Loucy (cell line): Measurements from ENCODE around the gene AAMDC.

Experiments used
- H2AFZ ChIP-seq: fragments of 200-600 bp; sonication (generic); 2 replicates; pipeline ENCODE4 v1.6.0; 2016; ENCODE audit warnings: antibody characterized with exemption, mild to moderate bottlenecking, low read length, moderate library complexity
- H3F3A ChIP-seq: fragments of 200-600 bp; 2 replicates; pipeline ENCODE4 v1.6.0; 2016; ENCODE audit warnings: antibody characterized with exemption, low read depth, mild to moderate bottlenecking
- H3K27me3 ChIP-seq: fragments of 200-600 bp; sonication (generic); 2 replicates; pipeline ENCODE4 v1.6.1; 2014; ENCODE audit warnings: low read length, mild to moderate bottlenecking; ENCODE audit not compliant: insufficient read depth, poor library complexity, severe bottlenecking
- H3K36me3 ChIP-seq: fragments of 200-600 bp; sonication (generic); 2 replicates; pipeline ENCODE4 v1.6.1; 2016; ENCODE audit warnings: low read length; ENCODE audit not compliant: insufficient read depth
- H3K4me1 ChIP-seq: fragments of 200-600 bp; sonication (generic); 2 replicates; pipeline ENCODE4 v1.5.1; 2014; ENCODE audit warnings: low read length, mild to moderate bottlenecking; ENCODE audit not compliant: insufficient read depth, poor library complexity, severe bottlenecking
- H3K4me2 ChIP-seq: fragments of 200-600 bp; sonication (generic); 2 replicates; pipeline ENCODE4 v1.6.0; 2014; ENCODE audit warnings: antibody characterized with exemption, low read length, low read depth, mild to moderate bottlenecking; ENCODE audit not compliant: poor library complexity, severe bottlenecking
- H3K4me3 ChIP-seq: fragments of 200-600 bp; sonication (generic); 2 replicates; pipeline ENCODE4 v1.5.1; 2014; ENCODE audit warnings: low read length, mild to moderate bottlenecking, mixed read lengths; ENCODE audit not compliant: poor library complexity, severe bottlenecking
- H3K79me2 ChIP-seq: fragments of 200-600 bp; sonication (generic); 2 replicates; pipeline ENCODE4 v1.6.1; 2014; ENCODE audit warnings: low read length; ENCODE audit not compliant: insufficient read depth
- H3K9ac ChIP-seq: fragments of 200-600 bp; sonication (generic); 2 replicates; pipeline ENCODE4 v1.6.0; 2014; ENCODE audit warnings: mild to moderate bottlenecking, low read depth, low read length, moderate library complexity; ENCODE audit not compliant: poor library complexity, severe bottlenecking
- H3K9me2 ChIP-seq: fragments of 200-600 bp; sonication (generic); replicated peaks from 2 replicates; pipeline ENCODE4 v1.6.1; 2016; ENCODE audit warnings: low read depth, low read length, mixed read lengths
- H3K9me3 ChIP-seq: fragments of 200-600 bp; sonication (generic); 2 replicates; pipeline ENCODE4 v1.6.1; 2014; ENCODE audit warnings: mild to moderate bottlenecking, antibody characterized with exemption, low read length, low read depth; ENCODE audit not compliant: insufficient read depth
- H4K20me1 ChIP-seq: fragments of 200-600 bp; sonication (generic); 2 replicates; pipeline ENCODE4 v1.6.0; 2014; ENCODE audit warnings: antibody characterized with exemption, low read length, mild to moderate bottlenecking; ENCODE audit not compliant: insufficient read depth, poor library complexity, severe bottlenecking
- EZH2phosphoT487 ChIP-seq: fragments of 200-600 bp; IDR thresholded peaks from 2 replicates; pipeline ENCODE4 v1.6.1; 2018; ENCODE audit warnings: antibody characterized with exemption, mild to moderate bottlenecking, moderate library complexity, borderline replicate concordance
- TF ChIP-seq, protein P1 (sequence below): fragments of 200-600 bp; sonication (generic); conservative IDR thresholded peaks from 2 replicates; pipeline ENCODE4 v1.5.1; 2014; ENCODE audit warnings: mild to moderate bottlenecking, antibody characterized with exemption, low read length

The AAMDC gene

DNA sequence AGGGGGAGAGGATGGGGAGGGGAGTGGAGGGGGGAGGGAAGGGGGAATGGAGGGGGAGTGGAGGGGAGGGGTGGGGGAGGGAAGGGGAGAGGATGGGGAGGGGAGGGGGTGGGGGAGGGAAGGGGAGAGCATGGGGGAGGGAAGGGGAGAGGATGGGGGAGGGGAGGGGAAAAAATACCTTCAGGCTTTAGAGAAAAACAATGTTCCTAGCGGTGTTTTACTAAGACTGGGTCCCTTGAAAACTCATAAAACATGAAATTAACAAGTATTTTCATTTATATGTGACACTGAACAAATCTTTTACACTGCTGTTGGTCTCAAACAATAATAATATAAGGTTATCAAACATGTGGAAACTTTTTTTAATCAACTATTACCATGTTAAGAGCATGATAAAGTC lies 42.8 kb upstream of the AAMDC start:
- no peak for TF ChIP-seq EZH2phosphoT487

DNA sequence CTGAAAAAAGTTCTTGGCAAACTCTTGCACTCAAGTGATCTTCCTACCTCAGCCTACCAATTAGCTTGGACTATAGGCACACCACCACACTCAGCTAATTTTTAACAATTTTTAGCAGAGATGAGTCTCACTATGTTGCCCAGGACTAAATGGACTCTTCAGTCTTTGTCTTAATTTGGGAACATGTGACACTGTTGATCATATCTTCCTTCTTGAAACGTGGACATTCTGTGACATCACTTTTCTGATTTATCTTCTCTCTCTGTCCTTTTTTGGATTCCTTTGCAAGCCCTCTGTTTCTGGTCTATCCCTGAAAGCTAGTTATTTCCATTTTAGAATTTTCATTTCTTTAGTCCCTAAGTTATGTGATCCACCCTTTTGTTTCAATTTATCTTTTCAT lies 42.4 kb upstream of the AAMDC start:
- Histone ChIP-seq H3K27me3 (no peaks in the 10 kb centered on the region), H3K9me3 (no peaks in the 10 kb centered on the region), H3K36me3 (no peaks in the 10 kb centered on the region; the same call in 1 of the 2 replicates), H3K4me3 (no peak overlapping the region), H3K9ac (no peak overlapping the region), H2AFZ (no peak overlapping the region), H3K4me1 (no peaks in the 10 kb centered on the region), H4K20me1 (peaks cover 75% of the 10 kb centered on the region), H3F3A (no peaks in the 10 kb centered on the region), H3K4me2 (no peak overlapping the region), H3K9me2 (no peaks in the 10 kb centered on the region), H3K79me2 (peaks cover 88% of the 10 kb centered on the region)
- TF ChIP-seq, protein P1, sequence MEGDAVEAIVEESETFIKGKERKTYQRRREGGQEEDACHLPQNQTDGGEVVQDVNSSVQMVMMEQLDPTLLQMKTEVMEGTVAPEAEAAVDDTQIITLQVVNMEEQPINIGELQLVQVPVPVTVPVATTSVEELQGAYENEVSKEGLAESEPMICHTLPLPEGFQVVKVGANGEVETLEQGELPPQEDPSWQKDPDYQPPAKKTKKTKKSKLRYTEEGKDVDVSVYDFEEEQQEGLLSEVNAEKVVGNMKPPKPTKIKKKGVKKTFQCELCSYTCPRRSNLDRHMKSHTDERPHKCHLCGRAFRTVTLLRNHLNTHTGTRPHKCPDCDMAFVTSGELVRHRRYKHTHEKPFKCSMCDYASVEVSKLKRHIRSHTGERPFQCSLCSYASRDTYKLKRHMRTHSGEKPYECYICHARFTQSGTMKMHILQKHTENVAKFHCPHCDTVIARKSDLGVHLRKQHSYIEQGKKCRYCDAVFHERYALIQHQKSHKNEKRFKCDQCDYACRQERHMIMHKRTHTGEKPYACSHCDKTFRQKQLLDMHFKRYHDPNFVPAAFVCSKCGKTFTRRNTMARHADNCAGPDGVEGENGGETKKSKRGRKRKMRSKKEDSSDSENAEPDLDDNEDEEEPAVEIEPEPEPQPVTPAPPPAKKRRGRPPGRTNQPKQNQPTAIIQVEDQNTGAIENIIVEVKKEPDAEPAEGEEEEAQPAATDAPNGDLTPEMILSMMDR = no peak
- no peak for TF ChIP-seq EZH2phosphoT487

More for the DNA sequence above, 42.8 kb upstream of the AAMDC start:
- Histone ChIP-seq H3K4me3 (no peak overlapping the region), H3K9me2 (no peaks in the 10 kb centered on the region), H3K36me3 (no peaks in the 10 kb centered on the region; the same call in 1 of the 2 replicates), H3K79me2 (peaks cover 88% of the 10 kb centered on the region), H3K4me2 (no peak overlapping the region), H2AFZ (no peak overlapping the region), H4K20me1 (peaks cover 76% of the 10 kb centered on the region), H3K9me3 (no peaks in the 10 kb centered on the region), H3K27me3 (no peaks in the 10 kb centered on the region), H3K9ac (no peak overlapping the region), H3F3A (no peaks in the 10 kb centered on the region), H3K4me1 (no peaks in the 10 kb centered on the region)

DNA sequence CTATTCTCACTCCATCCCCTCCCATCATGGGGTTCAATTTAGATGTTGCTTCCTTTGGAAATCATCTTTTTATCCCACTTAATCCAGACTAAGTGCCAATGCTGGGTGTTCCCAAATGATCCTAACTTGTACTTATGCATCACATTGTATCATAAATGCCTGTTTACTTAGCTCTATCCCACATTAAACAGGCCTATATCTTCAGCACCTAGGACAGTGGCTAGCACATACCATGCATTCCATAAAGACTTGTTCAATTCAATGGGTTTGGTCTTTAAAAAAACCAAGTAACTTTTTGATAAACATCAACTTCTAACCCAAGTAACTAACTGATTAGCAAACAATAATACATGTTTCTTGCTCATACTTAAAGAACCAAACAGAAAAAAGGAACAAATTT lies 41.0 kb upstream of the AAMDC start:
- Histone ChIP-seq H3K27me3 (no peaks in the 10 kb centered on the region), H3K4me1 (no peaks in the 10 kb centered on the region), H3F3A (no peaks in the 10 kb centered on the region), H3K36me3 (no peaks in the 10 kb centered on the region; the same call in 1 of the 2 replicates), H3K4me2 (no peak overlapping the region), H3K4me3 (no peak overlapping the region), H3K79me2 (peaks cover 89% of the 10 kb centered on the region), H3K9ac (no peak overlapping the region), H2AFZ (no peak overlapping the region), H4K20me1 (peaks cover 83% of the 10 kb centered on the region), H3K9me2 (no peaks in the 10 kb centered on the region), H3K9me3 (no peaks in the 10 kb centered on the region)
- TF ChIP-seq, protein P1 = no peak
- no peak for TF ChIP-seq EZH2phosphoT487

DNA sequence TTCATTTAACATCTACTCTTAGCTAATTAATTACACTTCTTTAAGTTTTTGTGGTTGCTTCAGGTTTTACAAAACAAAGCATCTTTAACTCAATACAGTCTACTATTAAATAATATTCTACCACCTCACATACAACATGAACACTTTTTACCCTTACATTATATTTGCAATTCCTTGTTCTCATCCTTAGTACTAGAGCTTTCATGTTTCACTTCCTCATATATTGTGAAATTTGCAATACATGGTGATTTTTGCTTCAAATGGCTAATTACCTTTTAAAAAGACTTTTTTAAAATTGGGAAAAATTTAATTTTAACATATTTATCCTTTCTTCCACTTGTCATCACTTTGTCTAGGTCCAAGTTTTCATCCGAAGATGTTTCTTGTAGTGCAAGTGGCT lies 37.9 kb upstream of the AAMDC start:
- no peaks in the 10 kb centered on the region for H3K9me3 ChIP-seq
- peaks cover 74% of the 10 kb centered on the region for H4K20me1 ChIP-seq
- TF ChIP-seq, protein P1 = no peak
- TF ChIP-seq EZH2phosphoT487 = no peak
- peaks cover 90% of the 10 kb centered on the region for H3K79me2 ChIP-seq
- no peak overlapping the region for H3K4me2 ChIP-seq
- no peak overlapping the region for H2AFZ ChIP-seq
- no peak overlapping the region for H3K4me3 ChIP-seq
- H3K9ac ChIP-seq = no peak overlapping the region
- H3K4me1 ChIP-seq = no peaks in the 10 kb centered on the region
- H3K36me3 ChIP-seq = no peaks in the 10 kb centered on the region; the same call in 1 of the 2 replicates
- H3K27me3 ChIP-seq = no peaks in the 10 kb centered on the region
- H3K9me2 ChIP-seq = no peaks in the 10 kb centered on the region
- H3F3A ChIP-seq = no peaks in the 10 kb centered on the region
